ENCODE data around the gene KIF7. TPM values are rescaled to one million over a fixed set of nuclear protein-coding genes. Genes with fewer than 3 reads are reported as not detected.

The KIF7 gene
- total RNA-seq, 1 experiment from 2014 or later, result 1.4 TPM

GRCh38 chr15:89646416-89647141 lies 8.7 kb downstream of the KIF7 start:
- Mint-ChIP-seq H3K4me1 (ENCODE audit: low read depth, unreplicated experiment) (no peaks in the 10 kb centered on the region), H3K36me3 (ENCODE audit: insufficient read depth, unreplicated experiment) (no peaks in the 10 kb centered on the region), H3K27me3 (ENCODE audit: unreplicated experiment) (no peaks in the 10 kb centered on the region), H3K27ac (ENCODE audit: unreplicated experiment) (no peak overlapping the region), H3K4me3 (ENCODE audit: low read depth, unreplicated experiment) (no peak overlapping the region), H3K9me3 (ENCODE audit: low read depth, unreplicated experiment) (no peaks in the 10 kb centered on the region)
- intact Hi-C loops (cut with micrococcal nuclease; ENCODE audit: unreplicated experiment), result loop anchor here (10.0 kb wide), 1 partner anchor 98 kb away; no protein-coding TSS in a partner anchor
- no peak for TF ChIP-seq CTCF (IDR thresholded peaks at IDR 0.05; ENCODE audit: unreplicated experiment)
- no TSS peak for BruUV-seq (replicated peaks)
- no peak for DNase-seq
- CTCF ChIA-PET, result interaction anchor here (0.8 kb wide), 1 partner anchor 180 kb away, joined by 3 read pairs; no protein-coding TSS in a partner anchor

GRCh38 chr15:89645680-89646079 lies 9.6 kb downstream of the KIF7 start:
- Mint-ChIP-seq H3K4me1 (ENCODE audit: low read depth, unreplicated experiment) (no peaks in the 10 kb centered on the region), H3K27me3 (ENCODE audit: unreplicated experiment) (no peaks in the 10 kb centered on the region), H3K9me3 (ENCODE audit: low read depth, unreplicated experiment) (no peaks in the 10 kb centered on the region), H3K27ac (ENCODE audit: unreplicated experiment) (no peak overlapping the region), H3K4me3 (ENCODE audit: low read depth, unreplicated experiment) (no peak overlapping the region), H3K36me3 (ENCODE audit: insufficient read depth, unreplicated experiment) (no peaks in the 10 kb centered on the region)
- DNase-seq, result no peak
- no TSS peak for BruUV-seq (replicated peaks)
- intact Hi-C loops (cut with micrococcal nuclease; ENCODE audit: unreplicated experiment), result loop anchor here (10.0 kb wide), 1 partner anchor 99 kb away; no protein-coding TSS in a partner anchor
- no peak for TF ChIP-seq CTCF (IDR thresholded peaks at IDR 0.05; ENCODE audit: unreplicated experiment)
- CTCF ChIA-PET, result no interaction called here

- Mint-ChIP-seq H3K9me3 (ENCODE audit: low read depth, unreplicated experiment) (no peaks in the 10 kb centered on the region), H3K27ac (ENCODE audit: unreplicated experiment) (no peak overlapping the region), H3K27me3 (ENCODE audit: unreplicated experiment) (no peaks in the 10 kb centered on the region), H3K36me3 (ENCODE audit: insufficient read depth, unreplicated experiment) (no peaks in the 10 kb centered on the region), H3K4me1 (ENCODE audit: low read depth, unreplicated experiment) (no peaks in the 10 kb centered on the region), H3K4me3 (ENCODE audit: low read depth, unreplicated experiment) (no peak overlapping the region)
- no TSS peak for BruUV-seq (replicated peaks)
- intact Hi-C loops (cut with micrococcal nuclease; ENCODE audit: unreplicated experiment), result loop anchor here (10.0 kb wide), 1 partner anchor 103 kb away; no protein-coding TSS in a partner anchor
- CTCF ChIA-PET, result no interaction called here
- DNase-seq, result no peak
- TF ChIP-seq CTCF (IDR thresholded peaks at IDR 0.05; ENCODE audit: unreplicated experiment), result no peak
These were observed 13.2 kb downstream of the KIF7 start for GRCh38 chr15:89642106-89642505.

DNA sequence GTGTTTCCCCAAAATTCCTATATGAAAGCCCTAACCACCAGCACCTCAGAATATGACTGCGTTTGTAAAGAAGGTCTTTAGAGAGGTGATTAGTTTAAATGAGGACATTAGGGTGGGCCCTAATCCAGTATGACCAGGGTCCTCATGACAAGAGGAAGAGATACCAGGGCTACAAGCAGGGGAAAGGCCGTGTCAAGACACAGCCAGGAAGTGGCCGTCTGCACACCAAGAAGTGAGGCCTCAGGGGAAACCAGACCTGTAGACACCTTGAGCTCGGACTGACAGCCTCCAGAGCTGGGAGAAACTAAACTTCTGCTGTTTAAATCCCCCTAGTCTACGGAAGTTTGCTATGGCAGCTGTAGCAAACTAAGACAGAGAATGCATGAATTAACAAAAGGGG lies 14.2 kb downstream of the KIF7 start:
- no peaks in the 10 kb centered on the region for H3K9me3 Mint-ChIP-seq (ENCODE audit: low read depth, unreplicated experiment)
- CTCF ChIA-PET, result no interaction called here
- intact Hi-C loops (cut with micrococcal nuclease; ENCODE audit: unreplicated experiment), result loop anchor here (10.0 kb wide), 1 partner anchor 104 kb away; no protein-coding TSS in a partner anchor
- TF ChIP-seq CTCF (IDR thresholded peaks at IDR 0.05; ENCODE audit: unreplicated experiment), result no peak
- no peak for DNase-seq
- BruUV-seq (replicated peaks), result no TSS peak
- no peak overlapping the region for H3K27ac Mint-ChIP-seq (ENCODE audit: unreplicated experiment)
- H3K36me3 Mint-ChIP-seq (ENCODE audit: insufficient read depth, unreplicated experiment), result no peaks in the 10 kb centered on the region
- no peak overlapping the region for H3K4me3 Mint-ChIP-seq (ENCODE audit: low read depth, unreplicated experiment)
- no peaks in the 10 kb centered on the region for H3K27me3 Mint-ChIP-seq (ENCODE audit: unreplicated experiment)
- no peaks in the 10 kb centered on the region for H3K4me1 Mint-ChIP-seq (ENCODE audit: low read depth, unreplicated experiment)
